ENCODE measurements around the gene LARP1B. TPM values are rescaled to one million over a fixed set of nuclear protein-coding genes. Genes with fewer than 3 reads are reported as not detected.
A peak's percentile ranks its signal among the peaks of the same experiment; 100 is the strongest.

LARP1B gene
- total RNA-seq, 1 donor from 2014 or later, result 17.6 TPM

DNA sequence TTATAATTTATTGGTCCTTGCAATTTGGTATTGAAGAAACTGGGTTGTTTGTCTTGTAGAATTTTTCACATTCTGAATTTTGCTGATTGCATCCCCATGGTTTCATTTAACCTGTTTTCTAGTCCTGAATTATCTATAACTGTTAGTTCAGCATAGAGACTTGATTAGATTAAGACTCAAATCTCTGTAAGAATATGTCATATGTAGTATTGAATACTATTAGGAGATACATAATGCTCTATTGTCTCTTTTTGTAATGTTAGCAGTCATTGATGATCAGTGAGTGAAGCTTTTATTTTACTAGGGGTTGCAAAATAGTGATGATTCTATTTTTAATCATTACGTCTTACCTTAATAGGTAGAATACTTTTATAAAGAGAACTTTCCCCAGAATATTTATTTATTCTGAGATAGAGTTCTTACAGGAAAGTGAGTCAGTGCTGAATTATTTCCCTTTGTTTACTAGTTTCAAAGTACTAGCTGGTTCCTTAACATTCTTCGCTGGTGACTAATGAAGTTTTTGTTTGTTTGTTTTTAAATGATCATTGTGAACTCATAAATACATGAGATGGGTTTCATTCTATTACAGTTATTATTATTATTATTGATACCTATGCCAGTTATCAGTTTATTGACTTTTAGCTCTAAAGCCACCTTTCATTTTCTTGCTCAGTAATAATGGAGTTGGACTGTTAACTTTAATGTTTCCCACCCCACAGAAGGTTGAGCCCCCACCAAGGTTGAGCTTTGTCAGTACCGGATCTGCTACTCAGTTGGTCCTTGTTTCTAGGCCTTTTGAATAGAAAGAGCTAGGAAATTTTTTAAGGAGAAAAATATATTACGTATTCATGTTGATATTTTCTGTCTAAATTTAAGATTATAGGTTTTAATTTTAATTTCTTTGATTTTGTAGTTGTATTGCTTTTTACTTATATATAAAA lies 102.3 kb downstream of the LARP1B start:
- H3K4me3 ChIP-seq (ENCODE audit: insufficient read depth, low read depth, low read length), result no peak overlapping the region
- Mint-ChIP-seq H3K4me1 (ENCODE audit: low read depth, unreplicated experiment) (peaks cover 14% of the 10 kb centered on the region), H3K4me3 (ENCODE audit: unreplicated experiment) (no peak overlapping the region), H3K27me3 (ENCODE audit: low read depth, unreplicated experiment) (no peaks in the 10 kb centered on the region), H3K27ac (ENCODE audit: unreplicated experiment) (peak overlapping the region; percentile 36), H3K36me3 (ENCODE audit: low read depth, unreplicated experiment) (no peaks in the 10 kb centered on the region), H3K9me3 (ENCODE audit: unreplicated experiment) (no peaks in the 10 kb centered on the region)
- H3K27me3 ChIP-seq (ENCODE audit: insufficient read depth, low read length), result no peaks in the 10 kb centered on the region
- peak; percentile 83 for DNase-seq (ENCODE audit: low read depth)
- H3K4me2 ChIP-seq (ENCODE audit: low read length), result peak overlapping the region; percentile 57
- no peaks in the 10 kb centered on the region for H3K36me3 ChIP-seq (ENCODE audit: insufficient read depth, low read length)
- H3K9me3 ChIP-seq (ENCODE audit: insufficient read depth, low read depth, low read length), result no peaks in the 10 kb centered on the region
- no peaks in the 10 kb centered on the region for H4K20me1 ChIP-seq (ENCODE audit: insufficient read depth, low read length)
- peak overlapping the region; percentile 8 for H3K9ac ChIP-seq (ENCODE audit: low read length)
- no peak overlapping the region for H2AFZ ChIP-seq (ENCODE audit: low read depth, low read length)
- TF ChIP-seq, protein P1, sequence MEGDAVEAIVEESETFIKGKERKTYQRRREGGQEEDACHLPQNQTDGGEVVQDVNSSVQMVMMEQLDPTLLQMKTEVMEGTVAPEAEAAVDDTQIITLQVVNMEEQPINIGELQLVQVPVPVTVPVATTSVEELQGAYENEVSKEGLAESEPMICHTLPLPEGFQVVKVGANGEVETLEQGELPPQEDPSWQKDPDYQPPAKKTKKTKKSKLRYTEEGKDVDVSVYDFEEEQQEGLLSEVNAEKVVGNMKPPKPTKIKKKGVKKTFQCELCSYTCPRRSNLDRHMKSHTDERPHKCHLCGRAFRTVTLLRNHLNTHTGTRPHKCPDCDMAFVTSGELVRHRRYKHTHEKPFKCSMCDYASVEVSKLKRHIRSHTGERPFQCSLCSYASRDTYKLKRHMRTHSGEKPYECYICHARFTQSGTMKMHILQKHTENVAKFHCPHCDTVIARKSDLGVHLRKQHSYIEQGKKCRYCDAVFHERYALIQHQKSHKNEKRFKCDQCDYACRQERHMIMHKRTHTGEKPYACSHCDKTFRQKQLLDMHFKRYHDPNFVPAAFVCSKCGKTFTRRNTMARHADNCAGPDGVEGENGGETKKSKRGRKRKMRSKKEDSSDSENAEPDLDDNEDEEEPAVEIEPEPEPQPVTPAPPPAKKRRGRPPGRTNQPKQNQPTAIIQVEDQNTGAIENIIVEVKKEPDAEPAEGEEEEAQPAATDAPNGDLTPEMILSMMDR (IDR thresholded peaks at IDR 0.05; ENCODE audit: insufficient read depth, low read depth, low read length), result no peak
- TF ChIP-seq EZH2 (IDR thresholded peaks at IDR 0.05; ENCODE audit: insufficient read depth, low read length), result no peak
- H3K4me1 ChIP-seq (ENCODE audit: insufficient read depth, low read length), result peaks cover 15% of the 10 kb centered on the region
- peak; percentile 39 for FAIRE-seq
- no peaks in the 10 kb centered on the region for H3K79me2 ChIP-seq (ENCODE audit: insufficient read depth, low read length)
- peak overlapping the region; percentile 63 for H3K27ac ChIP-seq (ENCODE audit: low read depth, low read length)

- Histone ChIP-seq H3K4me1 (ENCODE audit: insufficient read depth, low read length) (peaks cover 14% of the 10 kb centered on the region), H3K79me2 (ENCODE audit: insufficient read depth, low read length) (no peaks in the 10 kb centered on the region), H3K27me3 (ENCODE audit: insufficient read depth, low read length) (no peaks in the 10 kb centered on the region), H3K9ac (ENCODE audit: low read length) (no peak overlapping the region), H3K4me2 (ENCODE audit: low read length) (no peak overlapping the region), H4K20me1 (ENCODE audit: insufficient read depth, low read length) (no peaks in the 10 kb centered on the region), H3K27ac (ENCODE audit: low read depth, low read length) (no peak overlapping the region), H3K4me3 (ENCODE audit: insufficient read depth, low read depth, low read length) (no peak overlapping the region), H2AFZ (ENCODE audit: low read depth, low read length) (no peak overlapping the region), H3K9me3 (ENCODE audit: insufficient read depth, low read depth, low read length) (no peaks in the 10 kb centered on the region), H3K36me3 (ENCODE audit: insufficient read depth, low read length) (no peaks in the 10 kb centered on the region)
- Mint-ChIP-seq H3K9me3 (ENCODE audit: unreplicated experiment) (no peaks in the 10 kb centered on the region), H3K27ac (ENCODE audit: unreplicated experiment) (no peak overlapping the region), H3K27me3 (ENCODE audit: low read depth, unreplicated experiment) (no peaks in the 10 kb centered on the region), H3K4me3 (ENCODE audit: unreplicated experiment) (no peak overlapping the region), H3K4me1 (ENCODE audit: low read depth, unreplicated experiment) (peaks cover 14% of the 10 kb centered on the region), H3K36me3 (ENCODE audit: low read depth, unreplicated experiment) (no peaks in the 10 kb centered on the region)
- TF ChIP-seq EZH2 (IDR thresholded peaks at IDR 0.05; ENCODE audit: insufficient read depth, low read length), result no peak
- no peak for DNase-seq (ENCODE audit: low read depth)
- no peak for FAIRE-seq
These were observed 105.9 kb downstream of the LARP1B start for GRCh38 chr4:128166982-128167381.

DNA sequence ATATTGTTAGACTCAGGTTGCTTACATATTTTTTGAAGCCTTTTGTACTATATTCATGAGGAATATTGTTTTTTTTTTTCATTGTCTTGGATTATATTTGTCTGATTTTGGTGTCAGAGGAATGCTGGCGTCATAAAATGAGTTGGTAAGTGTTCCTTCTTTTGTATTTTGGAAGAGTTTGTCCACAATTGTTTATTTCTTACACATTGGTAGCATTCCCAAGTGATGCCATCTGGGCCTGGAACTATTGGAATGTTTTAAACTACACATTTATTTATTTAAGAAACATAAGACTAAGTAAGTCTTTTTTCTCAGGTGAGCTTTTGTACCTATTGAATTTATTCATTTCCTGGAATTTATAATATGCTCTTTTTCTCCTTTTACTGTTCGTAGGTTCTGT lies 107.6 kb downstream of the LARP1B start:
- H3K4me2 ChIP-seq (ENCODE audit: low read length), result no peak overlapping the region
- no peak overlapping the region for H3K9ac ChIP-seq (ENCODE audit: low read length)
- Mint-ChIP-seq H3K27ac (ENCODE audit: unreplicated experiment) (no peak overlapping the region), H3K36me3 (ENCODE audit: low read depth, unreplicated experiment) (no peaks in the 10 kb centered on the region), H3K4me3 (ENCODE audit: unreplicated experiment) (no peak overlapping the region), H3K9me3 (ENCODE audit: unreplicated experiment) (no peaks in the 10 kb centered on the region), H3K4me1 (ENCODE audit: low read depth, unreplicated experiment) (peaks cover under 1% of the 10 kb centered on the region), H3K27me3 (ENCODE audit: low read depth, unreplicated experiment) (no peaks in the 10 kb centered on the region)
- no peak overlapping the region for H3K4me3 ChIP-seq (ENCODE audit: insufficient read depth, low read depth, low read length)
- H2AFZ ChIP-seq (ENCODE audit: low read depth, low read length), result no peak overlapping the region
- DNase-seq (ENCODE audit: low read depth) (no peak), FAIRE-seq (no peak)
- H3K27me3 ChIP-seq (ENCODE audit: insufficient read depth, low read length), result no peaks in the 10 kb centered on the region
- no peaks in the 10 kb centered on the region for H3K9me3 ChIP-seq (ENCODE audit: insufficient read depth, low read depth, low read length)
- H3K4me1 ChIP-seq (ENCODE audit: insufficient read depth, low read length), result peaks cover under 1% of the 10 kb centered on the region
- no peak overlapping the region for H3K27ac ChIP-seq (ENCODE audit: low read depth, low read length)
- no peak for TF ChIP-seq EZH2 (IDR thresholded peaks at IDR 0.05; ENCODE audit: insufficient read depth, low read length)
- TF ChIP-seq, protein P1 (IDR thresholded peaks at IDR 0.05; ENCODE audit: insufficient read depth, low read depth, low read length), result no peak
- H3K79me2 ChIP-seq (ENCODE audit: insufficient read depth, low read length), result no peaks in the 10 kb centered on the region
- H3K36me3 ChIP-seq (ENCODE audit: insufficient read depth, low read length), result no peaks in the 10 kb centered on the region
- H4K20me1 ChIP-seq (ENCODE audit: insufficient read depth, low read length), result no peaks in the 10 kb centered on the region
